ENCODE measurements around the gene FAN1.

DNA sequence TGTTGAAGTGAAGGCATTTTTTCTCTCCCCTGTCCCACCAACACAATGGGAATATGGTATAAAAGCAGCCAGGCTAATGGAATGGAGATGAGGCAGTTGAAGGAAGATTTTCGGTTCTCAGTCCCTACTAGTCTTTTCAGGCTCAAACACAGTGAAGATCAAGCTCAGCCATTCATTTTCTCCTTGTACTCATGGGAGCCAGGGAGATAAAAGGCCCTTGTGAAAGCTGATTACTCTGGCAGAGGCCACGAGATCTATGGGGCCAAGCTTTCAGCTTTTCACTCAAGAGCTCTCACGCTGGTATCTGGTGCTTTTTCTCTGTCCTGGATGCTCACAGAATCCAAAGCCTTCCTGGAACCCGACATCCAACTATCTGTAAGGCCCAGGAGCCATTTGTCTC, 14.5 kb upstream of the FAN1 start:
- TF ChIP-seq EZH2 (IDR thresholded peaks at IDR 0.05): no peak
- TF ChIP-seq, protein P1, sequence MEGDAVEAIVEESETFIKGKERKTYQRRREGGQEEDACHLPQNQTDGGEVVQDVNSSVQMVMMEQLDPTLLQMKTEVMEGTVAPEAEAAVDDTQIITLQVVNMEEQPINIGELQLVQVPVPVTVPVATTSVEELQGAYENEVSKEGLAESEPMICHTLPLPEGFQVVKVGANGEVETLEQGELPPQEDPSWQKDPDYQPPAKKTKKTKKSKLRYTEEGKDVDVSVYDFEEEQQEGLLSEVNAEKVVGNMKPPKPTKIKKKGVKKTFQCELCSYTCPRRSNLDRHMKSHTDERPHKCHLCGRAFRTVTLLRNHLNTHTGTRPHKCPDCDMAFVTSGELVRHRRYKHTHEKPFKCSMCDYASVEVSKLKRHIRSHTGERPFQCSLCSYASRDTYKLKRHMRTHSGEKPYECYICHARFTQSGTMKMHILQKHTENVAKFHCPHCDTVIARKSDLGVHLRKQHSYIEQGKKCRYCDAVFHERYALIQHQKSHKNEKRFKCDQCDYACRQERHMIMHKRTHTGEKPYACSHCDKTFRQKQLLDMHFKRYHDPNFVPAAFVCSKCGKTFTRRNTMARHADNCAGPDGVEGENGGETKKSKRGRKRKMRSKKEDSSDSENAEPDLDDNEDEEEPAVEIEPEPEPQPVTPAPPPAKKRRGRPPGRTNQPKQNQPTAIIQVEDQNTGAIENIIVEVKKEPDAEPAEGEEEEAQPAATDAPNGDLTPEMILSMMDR (IDR thresholded peaks at IDR 0.05): no peak

All from neural progenitor cell (in vitro differentiated cells).